RWPE1 (cell line): ENCODE measurements around the gene SYT12.

Source experiments
- CTCF ChIA-PET: fragments of 350-600 bp; sonication (Branson Sonifier 250); formaldehyde crosslinking; extraction: SDS; loops from one replicate; lab custom pipeline; 2021; lab: Yijun Ruan, JAX
- POLR2A ChIA-PET: fragments of 400-600 bp; formaldehyde crosslinking; extraction: SDS; loops from one replicate; lab custom pipeline; 2020; ENCODE audit warnings: antibody characterized with exemption; ENCODE audit not compliant: low non-redundant PET; lab: Yijun Ruan, JAX
- DNase-seq: peaks from one replicate; pipeline ENCODE4 v3.0.0; 2012; ENCODE audit warnings: low spot score
- H3K27ac ChIP-seq: fragments of 450-650 bp; 2 replicates; pipeline ENCODE4 v1.5.1; 2017
- CTCF ChIP-seq: fragments of 450-650 bp; conservative IDR thresholded peaks from 2 replicates; pipeline ENCODE4 v1.5.1; 2017; ENCODE audit warnings: low read depth, mild to moderate bottlenecking

SYT12 gene

GRCh38 chr11:67031791-67032561 lies 9.0 kb downstream of the SYT12 start:
- no peak for DNase-seq
- peak overlapping the region; percentile 99 for H3K27ac ChIP-seq
- CTCF ChIA-PET = no interaction called here
- POLR2A ChIA-PET = no interaction called here
- TF ChIP-seq CTCF = no peak

GRCh38 chr11:67032830-67033551 lies 10.1 kb downstream of the SYT12 start:
- DNase-seq = peak; percentile 77
- ChIA-PET POLR2A (no interaction called here), CTCF (interaction anchor here (0.7 kb wide), 1 partner anchor 121 kb away, joined by 3 read pairs; no protein-coding TSS in a partner anchor)
- TF ChIP-seq CTCF = no peak
- peak overlapping the region; percentile 99 for H3K27ac ChIP-seq

- peak; percentile 45 for DNase-seq
- TF ChIP-seq CTCF = no peak
- peak overlapping the region; percentile 99 for H3K27ac ChIP-seq
- ChIA-PET POLR2A (no interaction called here), CTCF (no interaction called here)
Observed at GRCh38 chr11:67033661-67034166, 10.8 kb downstream of the SYT12 start.

- POLR2A ChIA-PET = no interaction called here
- peak overlapping the region; percentile 99 for H3K27ac ChIP-seq
- no peak for DNase-seq
- CTCF ChIA-PET = no interaction called here
- no peak for TF ChIP-seq CTCF
Observed at GRCh38 chr11:67034350-67034749, 11.4 kb downstream of the SYT12 start.

GRCh38 chr11:67040147-67040546 lies 17.2 kb downstream of the SYT12 start:
- POLR2A ChIA-PET = no interaction called here
- no peak overlapping the region for H3K27ac ChIP-seq
- CTCF ChIA-PET = no interaction called here
- no peak for DNase-seq
- no peak for TF ChIP-seq CTCF

GRCh38 chr11:67041602-67042001 lies 18.7 kb downstream of the SYT12 start:
- ChIA-PET CTCF (no interaction called here), POLR2A (no interaction called here)
- no peak overlapping the region for H3K27ac ChIP-seq
- DNase-seq = no peak
- no peak for TF ChIP-seq CTCF
